EL (cell line): ENCODE measurements around the gene EYS.
"Not testable (repeated sequence)": the region's sequence is repeated elsewhere in the genome, so short reads cannot be mapped to it uniquely, and the experiment has no call there.

Experiments
- DNase-seq: peaks from one replicate; pipeline ENCODE4 v3.0.0-alpha.2; 2016

The EYS gene

GRCh38 chr6:64083261-64083660, 1623.8 kb downstream of the EYS start:
- no peak for DNase-seq

GRCh38 chr6:64081453-64081852, 1625.6 kb downstream of the EYS start:
- no peak for DNase-seq

- no peak for DNase-seq
Measured at GRCh38 chr6:64074981-64075380, 1632.0 kb downstream of the EYS start.

GRCh38 chr6:64072686-64073085, 1634.3 kb downstream of the EYS start:
- no peak for DNase-seq

DNA sequence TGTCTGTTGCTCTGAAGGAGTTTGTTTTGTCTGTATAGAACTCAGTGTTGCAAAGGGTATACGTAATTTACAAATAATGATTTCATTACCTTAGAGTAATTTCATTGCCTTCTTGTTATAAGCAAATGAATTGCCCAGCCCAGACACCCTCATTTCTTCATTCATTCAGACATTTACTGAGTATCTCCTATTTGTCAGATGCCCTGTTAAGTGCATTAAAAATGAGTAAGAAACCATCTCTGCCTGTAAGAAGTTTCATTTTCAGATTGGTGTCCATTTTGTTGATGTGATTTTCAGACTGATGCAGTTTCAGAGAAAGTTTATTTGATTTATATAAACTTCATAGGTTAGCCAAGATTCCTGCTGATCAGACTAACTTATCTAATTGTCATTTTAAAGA, 1642.1 kb downstream of the EYS start:
- no peak for DNase-seq

DNA sequence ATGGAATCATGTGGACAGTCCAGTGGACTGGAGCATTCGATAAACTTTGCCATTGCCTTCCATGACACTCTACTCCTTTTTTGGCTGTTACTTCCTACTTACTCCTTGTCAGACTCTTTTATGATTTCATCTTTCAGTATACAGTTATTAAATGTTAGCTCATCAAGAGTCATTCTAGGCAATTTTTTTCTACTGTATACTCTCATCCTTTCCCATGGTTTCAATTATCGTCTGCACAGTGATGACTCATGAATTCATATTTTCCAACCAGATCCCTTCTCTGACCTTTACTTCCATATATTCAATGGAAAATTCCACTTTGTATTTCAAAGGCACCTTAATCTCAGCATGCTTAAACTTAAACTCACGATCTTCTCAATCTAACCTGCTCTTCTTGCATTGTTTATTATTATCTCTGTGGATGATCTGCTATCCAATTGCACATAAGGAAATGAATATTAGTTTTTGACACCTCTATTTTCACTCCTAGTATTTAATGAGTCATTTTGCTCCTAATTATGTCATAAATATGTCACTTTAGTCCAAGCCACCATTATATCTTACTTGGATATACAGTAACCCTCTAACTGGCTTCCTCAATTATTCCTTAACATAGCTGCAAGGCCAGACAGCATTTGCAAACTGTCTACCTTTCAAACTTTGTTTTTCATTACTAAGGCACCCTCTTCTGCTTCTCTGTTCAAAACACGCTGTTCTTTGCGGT, 1643.9 kb downstream of the EYS start:
- DNase-seq: no peak

- DNase-seq: no peak
Measured at GRCh38 chr6:64054861-64055260, 1652.2 kb downstream of the EYS start.

DNA sequence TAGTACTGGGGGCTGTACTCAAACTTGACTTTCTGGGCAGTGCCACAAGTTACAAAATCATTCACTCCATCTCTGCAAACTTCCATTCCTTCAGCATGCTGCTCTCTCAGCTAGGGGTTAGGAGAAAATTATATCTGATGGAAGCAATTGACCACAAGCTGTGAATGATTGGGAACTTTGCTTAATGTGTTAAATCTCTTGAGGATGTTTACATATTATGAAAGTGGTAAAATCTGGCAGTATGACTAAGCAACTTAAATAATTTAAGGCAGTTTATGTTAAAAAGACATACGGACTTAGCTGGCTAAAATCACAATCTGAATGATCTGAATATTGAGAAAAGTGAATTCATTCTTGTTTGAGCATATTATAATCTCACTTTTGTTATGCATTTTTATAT, 1656.4 kb downstream of the EYS start:
- DNase-seq: no peak

GRCh38 chr6:64049736-64050135, 1657.3 kb downstream of the EYS start:
- DNase-seq: no peak

GRCh38 chr6:64046746-64047208, 1660.2 kb downstream of the EYS start:
- no peak for DNase-seq

GRCh38 chr6:64041373-64041772, 1665.7 kb downstream of the EYS start:
- no peak for DNase-seq

DNA sequence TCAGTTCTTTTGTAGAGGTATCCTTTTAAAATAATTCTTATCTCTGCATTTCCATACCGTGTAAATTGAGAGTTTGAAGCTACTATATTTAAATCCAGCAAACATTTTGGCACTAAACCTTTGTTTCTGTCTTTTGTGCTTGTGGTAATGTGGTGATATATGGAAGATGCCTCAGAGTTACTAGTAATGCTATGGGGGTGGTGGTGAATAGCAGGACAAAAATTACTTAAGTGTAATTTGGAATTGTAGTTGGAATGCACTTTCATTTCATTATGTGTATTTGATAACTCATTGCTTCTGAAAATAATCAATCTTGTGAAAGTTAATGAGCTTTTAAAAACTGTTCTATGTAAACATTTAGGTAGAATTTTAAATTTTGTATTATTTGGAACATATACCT, 1666.9 kb downstream of the EYS start:
- no peak for DNase-seq

GRCh38 chr6:64037427-64037826, 1669.6 kb downstream of the EYS start:
- no peak for DNase-seq

GRCh38 chr6:64034910-64035655, 1671.9 kb downstream of the EYS start:
- no peak for DNase-seq

GRCh38 chr6:64034291-64034690, 1672.7 kb downstream of the EYS start:
- DNase-seq: no peak

DNA sequence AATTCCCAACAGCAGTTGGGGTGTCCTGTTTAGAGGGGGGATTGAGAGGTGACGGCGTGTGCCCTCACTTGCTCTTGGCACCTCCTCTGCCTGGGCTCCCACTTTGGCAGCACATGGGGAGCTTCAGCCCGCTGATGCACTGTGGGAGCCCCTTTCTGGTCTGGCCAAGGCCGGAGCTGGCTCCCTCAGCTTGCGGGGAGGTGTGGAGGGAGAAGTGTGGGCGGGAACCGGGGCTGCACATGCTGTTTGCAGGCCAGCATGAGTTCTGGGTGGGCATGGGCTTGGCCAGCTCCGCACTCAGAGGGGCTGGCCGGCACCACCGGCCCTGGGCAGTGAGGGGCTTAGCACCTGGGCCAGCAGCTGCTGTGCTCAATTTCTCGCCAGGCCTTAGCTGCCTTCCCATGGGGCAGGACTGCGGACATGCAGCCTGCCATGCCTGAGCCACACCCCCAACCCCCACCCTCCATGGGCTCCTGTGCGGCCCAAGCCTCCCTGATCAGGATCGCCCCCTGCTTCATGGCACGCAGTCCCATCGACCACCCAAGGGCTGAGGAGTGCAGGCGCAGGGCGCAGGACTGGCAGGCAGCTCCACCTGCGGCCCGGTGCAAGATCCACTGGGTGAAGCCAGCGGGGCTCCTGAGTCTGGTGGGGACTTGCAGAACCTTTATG, 1675.9 kb downstream of the EYS start:
- not testable (repeated sequence) for DNase-seq

- DNase-seq: no peak
Measured at GRCh38 chr6:64023693-64024092, 1683.3 kb downstream of the EYS start.

DNA sequence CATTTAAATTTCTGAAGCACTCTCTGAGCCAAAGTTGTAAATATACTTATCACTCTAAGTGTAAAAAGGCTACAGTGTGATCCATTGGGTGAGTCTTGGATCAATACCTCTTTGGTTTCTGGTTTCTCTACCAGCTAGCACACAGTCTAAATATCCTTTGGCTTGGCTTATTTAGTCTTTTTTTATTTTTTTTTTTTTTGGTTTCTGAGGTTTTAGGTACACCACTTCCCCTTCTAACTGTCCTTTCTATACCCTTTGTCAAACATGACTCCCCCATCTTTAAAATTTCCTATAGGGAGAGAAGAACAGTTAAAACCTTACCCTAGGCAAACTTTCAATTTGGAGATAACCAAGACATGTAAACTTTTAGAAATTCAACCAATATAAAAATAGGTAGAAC, 1692.4 kb downstream of the EYS start:
- DNase-seq: no peak

DNA sequence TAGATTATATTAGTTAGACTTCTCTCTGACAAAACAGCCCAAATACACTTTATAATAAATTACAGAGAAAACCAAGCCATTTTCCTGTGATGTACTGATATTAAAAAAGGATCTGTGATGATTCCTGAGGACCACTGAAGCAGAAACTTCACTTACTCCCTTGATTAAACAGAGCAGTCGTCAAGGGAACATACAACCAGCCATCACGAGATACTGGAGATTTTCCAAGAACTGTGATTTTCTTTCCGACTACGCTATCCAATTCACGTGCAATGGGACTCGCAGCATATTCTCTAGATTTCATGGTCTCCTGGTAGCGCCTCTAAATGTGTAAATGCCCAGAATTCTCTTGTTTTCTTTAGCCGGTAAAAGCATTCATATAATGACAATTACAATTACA, 1694.0 kb downstream of the EYS start:
- no peak for DNase-seq

DNA sequence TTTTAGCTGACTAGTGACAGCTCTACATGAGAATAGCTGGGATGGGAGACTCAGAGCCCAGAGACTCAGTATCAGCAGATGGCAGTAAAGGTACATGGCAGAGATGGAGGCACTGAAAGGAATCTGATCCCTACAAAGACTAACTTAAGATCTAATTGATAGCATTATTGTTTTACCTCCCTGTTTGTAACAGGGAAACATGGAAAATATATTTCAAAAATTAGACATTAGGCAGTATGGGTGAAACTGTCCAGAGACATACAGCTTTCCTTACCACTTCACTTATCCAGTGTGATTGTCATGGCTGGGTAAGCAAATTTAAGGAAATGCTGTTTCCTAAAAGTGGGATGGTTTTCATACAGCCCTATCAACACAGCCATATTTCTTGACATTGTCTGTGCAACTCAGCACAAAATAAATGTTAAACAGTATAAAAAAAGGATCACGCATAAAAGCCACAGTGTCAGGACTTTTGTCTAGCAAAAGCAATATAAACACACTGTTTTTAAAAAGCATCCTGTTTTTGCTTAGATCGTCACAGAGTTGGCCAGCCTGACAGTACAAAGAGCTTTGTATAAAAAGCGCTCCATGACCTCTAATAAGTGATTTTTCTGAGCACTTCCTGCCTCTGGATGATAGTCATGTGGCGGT, 1694.5 kb downstream of the EYS start:
- no peak for DNase-seq

GRCh38 chr6:64010666-64011065, 1696.4 kb downstream of the EYS start:
- no peak for DNase-seq

DNA sequence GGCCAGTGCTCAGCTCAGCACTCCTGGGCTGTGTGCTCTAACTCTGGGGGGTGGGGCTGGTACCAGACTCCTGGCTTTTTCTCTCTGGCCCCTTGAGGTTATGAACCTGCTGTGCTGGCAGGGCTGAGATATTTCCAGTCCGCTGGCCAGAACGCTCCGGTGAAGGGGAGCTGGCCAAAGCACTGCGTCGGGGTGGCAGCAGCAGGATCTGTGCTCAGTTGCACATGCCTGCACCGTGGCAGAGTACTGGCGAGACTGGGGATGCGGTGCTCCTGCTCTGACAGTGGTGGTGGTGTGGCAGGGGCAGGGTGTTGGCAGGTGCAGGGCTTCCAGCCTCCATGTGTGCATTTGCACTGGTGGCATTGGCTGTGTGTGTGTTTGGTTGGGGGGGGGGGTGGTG, 1697.0 kb downstream of the EYS start:
- no peak for DNase-seq

DNA sequence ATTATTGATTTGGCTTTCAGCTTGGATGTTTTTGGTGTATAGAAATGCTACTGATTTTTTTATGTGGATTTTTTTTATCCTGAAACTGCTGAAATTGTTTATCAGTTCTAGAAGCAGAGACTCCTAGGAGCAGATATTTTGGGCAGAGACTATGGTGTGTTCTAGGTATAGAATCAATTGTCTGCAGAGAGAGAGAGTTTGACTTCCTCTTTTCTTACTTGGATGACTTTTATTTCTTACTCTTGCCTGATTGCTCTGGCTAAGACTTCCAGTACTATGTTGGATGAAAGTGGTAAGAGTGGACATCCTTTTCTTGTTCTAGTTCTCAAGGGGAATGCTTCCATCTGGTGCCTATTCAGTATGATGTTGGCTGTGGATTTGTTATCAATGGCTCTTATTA, 1700.8 kb downstream of the EYS start:
- DNase-seq: no peak
